Neural cell (in vitro differentiated cells): Measurements from ENCODE around the gene RNF133.

Source experiments
- EP300 ChIP-seq: fragments of 450-650 bp; conservative IDR thresholded peaks from 2 replicates; pipeline ENCODE4 v1.6.1; 2014; ENCODE audit warnings: antibody characterized with exemption, mild to moderate bottlenecking, moderate library complexity; ENCODE audit not compliant: poor library complexity, severe bottlenecking
- EZH2 ChIP-seq: fragments of 200-600, 300-800 bp; shearing (Covaris generic), sonication (generic); IDR thresholded peaks from 2 replicates; pipeline ENCODE4 v1.6.1; 2014; ENCODE audit warnings: antibody characterized with exemption, low read length, borderline replicate concordance, mild to moderate bottlenecking; ENCODE audit not compliant: insufficient read depth, poor library complexity, severe bottlenecking
- POLR2AphosphoS5 ChIP-seq: IDR thresholded peaks from 2 replicates; pipeline ENCODE4 v1.6.1; 2012
- TAF1 ChIP-seq: IDR thresholded peaks from 2 replicates; pipeline ENCODE4 v1.6.1; 2012; ENCODE audit warnings: low read depth
- TF ChIP-seq, protein P1 (sequence below): fragments of 450-650 bp; IDR thresholded peaks from 2 replicates; pipeline ENCODE4 v1.5.1; 2014; ENCODE audit warnings: antibody characterized with exemption, mild to moderate bottlenecking, moderate library complexity; ENCODE audit not compliant: poor library complexity, severe bottlenecking
- TF ChIP-seq, protein P2 (sequence below): IDR thresholded peaks from 2 replicates; pipeline ENCODE4 v1.6.1; 2012; ENCODE audit warnings: borderline replicate concordance

DNA sequence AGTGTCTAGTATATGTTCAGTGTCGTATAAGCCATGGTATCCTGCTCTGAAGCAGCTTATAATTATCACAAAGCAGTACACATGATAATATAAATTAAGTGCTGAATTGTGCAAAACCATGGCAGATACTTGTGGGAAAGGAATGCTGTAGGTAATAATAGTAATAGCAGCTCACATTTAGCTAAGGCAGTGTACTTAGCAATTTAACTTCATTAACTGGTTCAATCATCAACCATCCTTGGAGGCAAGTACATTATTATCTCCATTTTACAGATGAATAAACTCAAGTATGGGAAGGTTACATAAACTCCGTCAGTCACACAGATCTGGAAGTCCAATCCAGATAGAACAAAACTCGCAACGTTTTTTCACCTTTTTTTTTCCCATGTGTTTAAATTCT, 25.4 kb upstream of the RNF133 start:
- TF ChIP-seq, protein P1, sequence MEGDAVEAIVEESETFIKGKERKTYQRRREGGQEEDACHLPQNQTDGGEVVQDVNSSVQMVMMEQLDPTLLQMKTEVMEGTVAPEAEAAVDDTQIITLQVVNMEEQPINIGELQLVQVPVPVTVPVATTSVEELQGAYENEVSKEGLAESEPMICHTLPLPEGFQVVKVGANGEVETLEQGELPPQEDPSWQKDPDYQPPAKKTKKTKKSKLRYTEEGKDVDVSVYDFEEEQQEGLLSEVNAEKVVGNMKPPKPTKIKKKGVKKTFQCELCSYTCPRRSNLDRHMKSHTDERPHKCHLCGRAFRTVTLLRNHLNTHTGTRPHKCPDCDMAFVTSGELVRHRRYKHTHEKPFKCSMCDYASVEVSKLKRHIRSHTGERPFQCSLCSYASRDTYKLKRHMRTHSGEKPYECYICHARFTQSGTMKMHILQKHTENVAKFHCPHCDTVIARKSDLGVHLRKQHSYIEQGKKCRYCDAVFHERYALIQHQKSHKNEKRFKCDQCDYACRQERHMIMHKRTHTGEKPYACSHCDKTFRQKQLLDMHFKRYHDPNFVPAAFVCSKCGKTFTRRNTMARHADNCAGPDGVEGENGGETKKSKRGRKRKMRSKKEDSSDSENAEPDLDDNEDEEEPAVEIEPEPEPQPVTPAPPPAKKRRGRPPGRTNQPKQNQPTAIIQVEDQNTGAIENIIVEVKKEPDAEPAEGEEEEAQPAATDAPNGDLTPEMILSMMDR = no peak
- no peak for TF ChIP-seq POLR2AphosphoS5
- TF ChIP-seq EP300 = no peak
- no peak for TF ChIP-seq TAF1
- TF ChIP-seq EZH2 = no peak
- TF ChIP-seq, protein P2, sequence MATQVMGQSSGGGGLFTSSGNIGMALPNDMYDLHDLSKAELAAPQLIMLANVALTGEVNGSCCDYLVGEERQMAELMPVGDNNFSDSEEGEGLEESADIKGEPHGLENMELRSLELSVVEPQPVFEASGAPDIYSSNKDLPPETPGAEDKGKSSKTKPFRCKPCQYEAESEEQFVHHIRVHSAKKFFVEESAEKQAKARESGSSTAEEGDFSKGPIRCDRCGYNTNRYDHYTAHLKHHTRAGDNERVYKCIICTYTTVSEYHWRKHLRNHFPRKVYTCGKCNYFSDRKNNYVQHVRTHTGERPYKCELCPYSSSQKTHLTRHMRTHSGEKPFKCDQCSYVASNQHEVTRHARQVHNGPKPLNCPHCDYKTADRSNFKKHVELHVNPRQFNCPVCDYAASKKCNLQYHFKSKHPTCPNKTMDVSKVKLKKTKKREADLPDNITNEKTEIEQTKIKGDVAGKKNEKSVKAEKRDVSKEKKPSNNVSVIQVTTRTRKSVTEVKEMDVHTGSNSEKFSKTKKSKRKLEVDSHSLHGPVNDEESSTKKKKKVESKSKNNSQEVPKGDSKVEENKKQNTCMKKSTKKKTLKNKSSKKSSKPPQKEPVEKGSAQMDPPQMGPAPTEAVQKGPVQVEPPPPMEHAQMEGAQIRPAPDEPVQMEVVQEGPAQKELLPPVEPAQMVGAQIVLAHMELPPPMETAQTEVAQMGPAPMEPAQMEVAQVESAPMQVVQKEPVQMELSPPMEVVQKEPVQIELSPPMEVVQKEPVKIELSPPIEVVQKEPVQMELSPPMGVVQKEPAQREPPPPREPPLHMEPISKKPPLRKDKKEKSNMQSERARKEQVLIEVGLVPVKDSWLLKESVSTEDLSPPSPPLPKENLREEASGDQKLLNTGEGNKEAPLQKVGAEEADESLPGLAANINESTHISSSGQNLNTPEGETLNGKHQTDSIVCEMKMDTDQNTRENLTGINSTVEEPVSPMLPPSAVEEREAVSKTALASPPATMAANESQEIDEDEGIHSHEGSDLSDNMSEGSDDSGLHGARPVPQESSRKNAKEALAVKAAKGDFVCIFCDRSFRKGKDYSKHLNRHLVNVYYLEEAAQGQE = no peak
